DOHH2 (cell line): ENCODE results near the gene SCN8A.

Source experiments
- CTCF ChIP-seq: fragments of 200-600 bp; sonication (generic); IDR thresholded peaks from one replicate; pipeline ENCODE4 v1.5.1; 2014; ENCODE audit warnings: antibody characterized with exemption, mild to moderate bottlenecking, low read depth, low read length; ENCODE audit not compliant: poor library complexity, severe bottlenecking
- EZH2phosphoT487 ChIP-seq: fragments of 200-600 bp; sonication (generic); IDR thresholded peaks from 2 replicates; pipeline ENCODE4 v1.6.1; 2017; ENCODE audit warnings: borderline replicate concordance, mild to moderate bottlenecking, antibody characterized with exemption, low read length, moderate library complexity, mixed read lengths

GRCh38 chr12:51546097-51546496 is 44.9 kb upstream of the SCN8A start:
- TF ChIP-seq EZH2phosphoT487: no peak
- no peak for TF ChIP-seq CTCF
